SK-N-MC (cell line): ENCODE measurements around the gene SF3B6.

Experiments used
- EZH2 ChIP-seq: fragments of 200-600 bp; sonication (generic); IDR thresholded peaks from one replicate; pipeline ENCODE4 v1.6.1; 2017; ENCODE audit warnings: antibody characterized with exemption
- FOXP2 ChIP-seq: optimal IDR thresholded peaks from 2 replicates; pipeline ENCODE3; 2011; ENCODE audit warnings: mild to moderate bottlenecking, moderate library complexity; ENCODE audit not compliant: insufficient read depth; ENCODE audit errors: extremely low read length, control extremely low read depth
- POLR2AphosphoS5 ChIP-seq: IDR thresholded peaks from 2 replicates; pipeline ENCODE4 v1.6.1; 2012; ENCODE audit warnings: mild to moderate bottlenecking, low read depth, low read length, borderline replicate concordance

DNA sequence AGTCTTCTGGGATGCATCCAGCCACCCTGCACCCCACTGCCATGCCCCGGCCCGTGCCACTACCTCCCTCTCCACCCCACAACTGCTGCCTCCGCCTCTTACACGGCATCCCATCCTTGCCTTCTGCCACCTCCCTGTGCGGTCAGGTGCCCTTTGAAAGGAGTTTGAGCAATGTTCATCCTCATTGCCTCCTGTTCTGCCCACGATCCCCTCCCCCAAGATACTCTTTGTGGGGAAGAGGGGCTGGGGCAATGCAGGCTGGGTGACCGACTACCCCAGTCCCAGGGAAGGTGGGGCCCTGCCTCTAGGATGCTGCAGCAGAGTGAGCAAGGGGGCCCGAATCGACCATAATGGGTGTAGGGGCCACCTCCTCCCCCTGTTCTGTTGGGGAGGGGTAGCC is 57.9 kb downstream of the SF3B6 start:
- TF ChIP-seq POLR2AphosphoS5 (no peak), EZH2 (no peak), FOXP2 (no peak)
